Nephron progenitor cell (in vitro differentiated cells): Measurements from ENCODE around the gene RBBP7.
A peak's percentile ranks its signal among the peaks of the same experiment; 100 is the strongest.

Source experiments
- DNase-seq: peaks from one replicate; pipeline ENCODE4 v3.0.0; 2021
- H3K27ac Mint-ChIP-seq: 2 replicates; pipeline ENCODE4 v1.8.0; 2021; ENCODE audit warnings: mild to moderate bottlenecking, moderate library complexity, mixed read lengths
- H3K27me3 Mint-ChIP-seq: 2 replicates; pipeline ENCODE4 v1.8.0; 2021; ENCODE audit warnings: mild to moderate bottlenecking, low read depth, mixed read lengths; ENCODE audit not compliant: poor library complexity
- H3K36me3 Mint-ChIP-seq: 2 replicates; pipeline ENCODE4 v1.8.0; 2021; ENCODE audit warnings: low read depth, mixed read lengths
- H3K4me1 Mint-ChIP-seq: 2 replicates; pipeline ENCODE4 v1.8.0; 2021; ENCODE audit warnings: mixed read lengths
- H3K4me3 Mint-ChIP-seq: 2 replicates; pipeline ENCODE4 v1.8.0; 2021; ENCODE audit warnings: mild to moderate bottlenecking, moderate library complexity, mixed read lengths
- H3K9me3 Mint-ChIP-seq: 2 replicates; pipeline ENCODE4 v1.8.0; 2021; ENCODE audit warnings: mild to moderate bottlenecking, moderate library complexity, mixed read lengths
- TF ChIP-seq, protein P1 (sequence below): fragments of 200-600 bp; sonication (generic); IDR thresholded peaks from 2 replicates; pipeline ENCODE4 v1.5.0; 2021; ENCODE audit warnings: antibody characterized with exemption

The RBBP7 gene

DNA sequence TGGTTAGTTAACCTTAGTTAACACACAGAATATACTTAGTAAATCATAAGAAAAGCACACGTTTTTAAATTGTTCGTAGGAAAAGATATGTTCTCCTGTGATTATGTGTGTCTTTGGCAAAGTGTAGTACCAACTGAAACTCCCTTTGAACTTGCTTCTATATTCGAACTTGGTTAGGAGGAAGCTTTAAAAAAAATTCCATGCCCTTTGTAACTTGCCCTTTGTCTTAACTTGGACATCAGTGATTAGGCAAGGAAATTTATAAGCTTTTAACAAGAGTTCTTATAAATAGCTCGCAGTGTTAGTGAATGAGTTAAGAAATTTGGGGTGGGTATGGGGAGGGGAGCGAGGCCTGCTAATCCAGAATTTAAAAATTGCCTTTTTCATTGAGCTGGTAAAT lies 50.5 kb downstream of the RBBP7 start:
- Mint-ChIP-seq H3K27ac (no peak overlapping the region), H3K4me3 (no peak overlapping the region), H3K27me3 (no peaks in the 10 kb centered on the region), H3K4me1 (no peaks in the 10 kb centered on the region), H3K9me3 (no peaks in the 10 kb centered on the region), H3K36me3 (peaks cover 51% of the 10 kb centered on the region)
- TF ChIP-seq, protein P1, sequence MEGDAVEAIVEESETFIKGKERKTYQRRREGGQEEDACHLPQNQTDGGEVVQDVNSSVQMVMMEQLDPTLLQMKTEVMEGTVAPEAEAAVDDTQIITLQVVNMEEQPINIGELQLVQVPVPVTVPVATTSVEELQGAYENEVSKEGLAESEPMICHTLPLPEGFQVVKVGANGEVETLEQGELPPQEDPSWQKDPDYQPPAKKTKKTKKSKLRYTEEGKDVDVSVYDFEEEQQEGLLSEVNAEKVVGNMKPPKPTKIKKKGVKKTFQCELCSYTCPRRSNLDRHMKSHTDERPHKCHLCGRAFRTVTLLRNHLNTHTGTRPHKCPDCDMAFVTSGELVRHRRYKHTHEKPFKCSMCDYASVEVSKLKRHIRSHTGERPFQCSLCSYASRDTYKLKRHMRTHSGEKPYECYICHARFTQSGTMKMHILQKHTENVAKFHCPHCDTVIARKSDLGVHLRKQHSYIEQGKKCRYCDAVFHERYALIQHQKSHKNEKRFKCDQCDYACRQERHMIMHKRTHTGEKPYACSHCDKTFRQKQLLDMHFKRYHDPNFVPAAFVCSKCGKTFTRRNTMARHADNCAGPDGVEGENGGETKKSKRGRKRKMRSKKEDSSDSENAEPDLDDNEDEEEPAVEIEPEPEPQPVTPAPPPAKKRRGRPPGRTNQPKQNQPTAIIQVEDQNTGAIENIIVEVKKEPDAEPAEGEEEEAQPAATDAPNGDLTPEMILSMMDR = no peak
- no peak for DNase-seq

DNA sequence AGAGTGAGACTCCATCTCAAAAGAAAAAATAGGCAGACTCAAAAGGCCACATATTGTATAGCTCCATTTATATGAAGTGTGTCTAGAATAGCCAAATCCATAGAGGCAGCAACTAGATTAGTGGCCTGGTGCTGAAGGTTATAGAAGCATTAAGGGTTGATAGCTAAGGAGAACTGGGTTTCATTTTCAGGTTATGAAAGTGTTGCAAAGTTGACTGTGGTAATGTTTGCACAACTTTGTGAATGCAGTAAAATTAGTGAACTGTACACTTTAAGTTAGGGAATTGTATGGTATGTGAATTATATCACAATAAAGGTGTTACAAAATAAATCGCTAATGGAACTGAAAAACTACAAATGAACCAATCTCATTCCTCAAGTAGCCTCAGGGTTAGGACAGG lies 55.6 kb downstream of the RBBP7 start:
- no peak overlapping the region for H3K4me3 Mint-ChIP-seq
- H3K27ac Mint-ChIP-seq = no peak overlapping the region
- H3K9me3 Mint-ChIP-seq = no peaks in the 10 kb centered on the region
- no peaks in the 10 kb centered on the region for H3K27me3 Mint-ChIP-seq
- peaks cover 52% of the 10 kb centered on the region for H3K36me3 Mint-ChIP-seq
- TF ChIP-seq, protein P1 = no peak
- no peaks in the 10 kb centered on the region for H3K4me1 Mint-ChIP-seq
- DNase-seq = no peak

DNA sequence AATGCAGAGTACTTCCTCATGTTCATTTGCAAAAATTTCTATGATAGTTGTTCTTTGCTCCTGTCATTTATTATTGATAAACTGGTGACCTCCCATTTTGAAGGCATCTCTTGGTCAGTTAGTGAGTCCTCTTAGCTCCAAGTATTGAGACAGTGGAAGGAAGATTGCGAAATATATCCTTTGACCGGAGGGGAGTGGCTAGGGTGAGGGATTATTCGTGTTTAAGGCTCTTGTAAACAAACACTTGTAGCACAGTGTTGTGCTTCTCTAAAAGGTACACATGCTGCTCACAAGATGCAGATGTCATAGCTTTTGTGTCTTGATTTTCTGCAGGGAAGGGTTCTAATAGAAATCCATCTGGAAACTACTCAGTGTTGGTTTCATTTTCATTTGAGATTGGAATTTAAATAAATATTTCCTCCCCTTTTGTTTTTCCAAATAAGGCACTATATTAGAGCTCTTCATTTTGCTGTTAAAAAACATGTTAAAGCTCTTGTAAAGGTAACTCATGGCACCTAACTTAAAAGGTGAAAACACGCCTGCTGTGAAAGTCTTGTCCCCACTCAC lies 62.1 kb downstream of the RBBP7 start:
- no peaks in the 10 kb centered on the region for H3K9me3 Mint-ChIP-seq
- H3K27ac Mint-ChIP-seq = peak overlapping the region; percentile 78
- H3K36me3 Mint-ChIP-seq = peaks cover 53% of the 10 kb centered on the region
- TF ChIP-seq, protein P1 = no peak
- peaks cover 14% of the 10 kb centered on the region for H3K4me1 Mint-ChIP-seq
- DNase-seq = no peak
- H3K27me3 Mint-ChIP-seq = no peaks in the 10 kb centered on the region
- no peak overlapping the region for H3K4me3 Mint-ChIP-seq

DNA sequence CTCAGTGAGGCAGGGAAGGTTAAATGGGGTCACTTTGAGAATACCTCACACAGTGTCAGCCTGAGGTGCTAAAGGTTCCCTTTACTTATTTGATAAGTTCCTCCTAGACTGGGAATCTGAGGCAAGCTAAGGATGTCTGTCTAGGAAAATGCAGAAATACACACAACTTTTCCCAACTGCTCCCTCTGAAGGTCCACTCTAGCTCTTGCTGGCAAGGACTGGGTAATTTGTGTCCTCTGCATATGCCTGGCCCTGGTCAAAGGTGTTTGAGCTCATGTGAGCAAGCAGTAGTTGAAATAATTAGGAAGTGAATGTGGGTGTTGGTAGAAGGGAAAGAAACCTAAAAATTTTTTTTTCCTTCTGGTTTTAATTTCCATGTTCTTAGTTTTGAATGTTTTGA lies 62.6 kb downstream of the RBBP7 start:
- Mint-ChIP-seq H3K4me3 (no peak overlapping the region), H3K27me3 (no peaks in the 10 kb centered on the region), H3K4me1 (peaks cover 14% of the 10 kb centered on the region), H3K36me3 (peaks cover 53% of the 10 kb centered on the region), H3K27ac (no peak overlapping the region), H3K9me3 (no peaks in the 10 kb centered on the region)
- TF ChIP-seq, protein P1 = peak; percentile 14
- DNase-seq = no peak

DNA sequence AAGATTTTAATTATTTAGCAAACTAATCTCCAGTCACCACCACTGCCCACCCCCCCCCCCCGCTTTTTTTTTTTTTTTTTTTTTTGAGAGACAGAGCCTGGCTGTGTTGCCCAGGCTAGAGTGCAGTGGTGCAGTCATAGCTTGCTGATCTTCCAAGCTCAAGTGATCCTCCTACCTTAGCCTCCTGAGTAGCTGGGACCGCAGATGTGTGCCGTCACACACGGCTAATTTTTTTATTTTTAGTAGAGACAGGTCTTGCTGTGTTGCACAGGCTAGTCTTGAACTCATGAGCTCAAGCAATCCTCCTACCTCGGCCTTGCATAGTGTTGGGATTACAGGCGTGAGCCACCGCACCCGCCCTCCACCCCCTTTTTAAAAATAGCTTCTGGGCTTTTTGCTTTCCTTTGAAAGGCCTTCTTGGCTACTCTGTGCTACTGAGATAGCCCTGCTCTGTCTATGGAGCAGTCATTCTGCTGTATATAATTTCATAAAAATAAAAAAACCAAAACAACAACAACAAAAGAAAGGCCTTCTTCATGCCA lies 65.2 kb downstream of the RBBP7 start:
- Mint-ChIP-seq H3K9me3 (no peaks in the 10 kb centered on the region), H3K27me3 (no peaks in the 10 kb centered on the region), H3K4me3 (no peak overlapping the region), H3K4me1 (peaks cover 14% of the 10 kb centered on the region), H3K27ac (no peak overlapping the region), H3K36me3 (peaks cover 50% of the 10 kb centered on the region)
- no peak for DNase-seq
- TF ChIP-seq, protein P1 = no peak

DNA sequence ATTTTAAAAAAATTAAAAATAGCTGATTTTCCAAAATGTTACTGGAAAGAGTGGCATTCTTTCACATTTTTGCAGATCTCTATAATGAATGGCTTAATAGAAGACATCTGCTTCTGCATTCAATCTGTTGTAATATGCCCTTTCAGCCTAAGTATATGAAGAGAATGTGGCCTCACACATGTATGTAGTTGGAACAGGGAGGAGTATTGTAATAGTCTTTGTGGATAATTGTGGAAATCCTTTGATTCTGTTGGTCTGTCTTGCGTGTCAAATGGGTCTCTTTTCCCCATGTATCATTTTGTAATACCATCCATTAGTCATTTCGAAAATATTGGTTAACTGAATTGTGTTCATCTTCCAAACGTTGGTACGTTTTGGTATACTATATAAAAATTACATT lies 72.3 kb downstream of the RBBP7 start:
- Mint-ChIP-seq H3K9me3 (no peaks in the 10 kb centered on the region), H3K27ac (no peak overlapping the region)
- TF ChIP-seq, protein P1 = no peak

More for the DNA sequence above, 72.3 kb downstream of the RBBP7 start:
- Mint-ChIP-seq H3K27me3 (no peaks in the 10 kb centered on the region), H3K4me3 (no peak overlapping the region), H3K36me3 (peaks cover 60% of the 10 kb centered on the region), H3K4me1 (no peaks in the 10 kb centered on the region)
- DNase-seq = no peak
